HG02763 (cell line): ENCODE results near the gene NR2C2.

Source experiments
- ATAC-seq: cut with Tn5 transposase; IDR thresholded peaks from one replicate; pipeline ENCODE4 v1.9.1; 2021; ENCODE audit warnings: mild to moderate bottlenecking, moderate library complexity; ENCODE audit not compliant: unreplicated experiment

The NR2C2 gene

GRCh38 chr3:15097891-15098290, 150.5 kb downstream of the NR2C2 start:
- no peak for ATAC-seq
